K562 (cell line): ENCODE results near the gene GAB1. TPM values are rescaled to one million over a fixed set of nuclear protein-coding genes. Genes with fewer than 3 reads are reported as not detected.

Experiments
- CBFA2T2 ChIP-seq: fragments of 450-650 bp; conservative IDR thresholded peaks from 2 replicates; pipeline ENCODE4 v1.6.1; 2017; ENCODE audit warnings: mild to moderate bottlenecking
- CBFA2T3 ChIP-seq: fragments of 450-650 bp; IDR thresholded peaks from 2 replicates; pipeline ENCODE4 v1.6.1; 2017
- CREB1 ChIP-seq, 2 experiments: sonication (generic) in 1 of 2; formaldehyde crosslinking in 1 of 2; IDR thresholded peaks; 2 replicates each; pipeline versions ENCODE4 v1.6.1 to v1.8.0; 2012 to 2022; ENCODE audit warnings: inconsistent platforms in 1 of 2, mild to moderate bottlenecking in 1 of 2, missing genetic modification reagents in 1 of 2, moderate library complexity in 1 of 2
- GATA2 ChIP-seq: sonication (generic); formaldehyde crosslinking; IDR thresholded peaks from 2 replicates; pipeline ENCODE4 v1.4.0; 2020; ENCODE audit warnings: mild to moderate bottlenecking, missing genetic modification reagents
- MTA2 ChIP-seq: fragments of 450-650 bp; IDR thresholded peaks from 2 replicates; pipeline ENCODE4 v1.6.1; 2016; ENCODE audit warnings: low read depth
- NCOR1 ChIP-seq: fragments of 450-650 bp; IDR thresholded peaks from 2 replicates; pipeline ENCODE4 v1.6.1; 2016; ENCODE audit warnings: mild to moderate bottlenecking, moderate library complexity
- SAP30 ChIP-seq: fragments of 200-600 bp; sonication (generic); IDR thresholded peaks from 2 replicates; pipeline ENCODE4 v1.6.1; 2012; ENCODE audit warnings: borderline replicate concordance, low read depth, mild to moderate bottlenecking, moderate library complexity, low read length, control low read depth, inconsistent platforms; ENCODE audit not compliant: insufficient read depth, poor library complexity, severe bottlenecking
- SP1 ChIP-seq: sonication (generic); formaldehyde crosslinking; IDR thresholded peaks from 2 replicates; pipeline ENCODE4 v1.8.1; 2022; ENCODE audit warnings: mild to moderate bottlenecking, missing genetic modification reagents
- TAL1 ChIP-seq: fragments of 450-650 bp; IDR thresholded peaks from 2 replicates; pipeline ENCODE4 v1.6.1; 2016; ENCODE audit warnings: mild to moderate bottlenecking
- TEAD4 ChIP-seq, 2 experiments: sonication (generic) in 1 of 2; formaldehyde crosslinking in 1 of 2; IDR thresholded peaks; 2 replicates each; pipeline versions ENCODE4 v1.6.1 to v1.8.0; 2012 to 2022; ENCODE audit warnings: borderline replicate concordance in 1 of 2, inconsistent platforms in 1 of 2, low read length in 1 of 2, mild to moderate bottlenecking in 1 of 2, missing genetic modification reagents in 1 of 2
- YY1 ChIP-seq, 3 experiments: IDR thresholded peaks; 2 replicates each; pipeline ENCODE4 v1.6.1; 2011; ENCODE audit warnings: low read length in 2 of 3, mild to moderate bottlenecking in 2 of 3, moderate library complexity in 2 of 3, borderline replicate concordance in 1 of 3, control low read depth in 1 of 3, low read depth in 1 of 3; ENCODE audit not compliant: insufficient read depth in 3 of 3, insufficient replicate concordance in 2 of 3, control insufficient read depth in 1 of 3, insufficient read length in 1 of 3; ENCODE audit errors: extremely low read depth in 1 of 3
- polyA plus RNA-seq, 8 experiments: library from polyadenylated mRNA; depleted of rRNA in 4 of 8; stranded (reverse) in 5 of 8; unstranded in 3 of 8; fragments of >200 nt; fragmentation: Nextera tagmentation in 2 of 8; fragmentation: Illumina TruSeq in 1 of 8; extraction: Ambion mirVana in 2 of 8; extraction: Trizol in 1 of 8; gene quantifications; 2 replicates each; pipeline versions ENCODE4 v1.2.1 to v1.2.3, GENCODE V29; 2011 to 2014; ENCODE audit warnings: inconsistent platforms in 1 of 8, missing spikeins in 1 of 8
- total RNA-seq, 7 experiments: library from RNA; depleted of rRNA in 6 of 7; stranded (reverse); fragments of >200 nt in 6 of 7; fragmentation: Illumina TruSeq in 2 of 7; extraction: Trizol in 2 of 7; gene quantifications; 2 replicates each; pipeline versions ENCODE4 v1.2.1 to v1.2.3, GENCODE V29; 2011 to 2021; ENCODE audit warnings: low replicate concordance in 1 of 7
- TF ChIP-seq, protein P1 (sequence below), 2 experiments: IDR thresholded peaks; 2 replicates each; pipeline ENCODE4 v1.6.1; 2012; ENCODE audit warnings: improper control_type of control experiment in 2 of 2, low read depth in 2 of 2, low read length in 2 of 2, borderline replicate concordance in 1 of 2

Gene GAB1
- total and polyA plus RNA-seq, 9 of the 15 experiments (the other 6 are each of a cell fraction or from before 2014, with no cell fraction given) = 1.3 to 14.6 (median 7.5) TPM

GRCh38 chr4:143514497-143514896, 177.8 kb downstream of the GAB1 start (continued):
- TF ChIP-seq YY1 (IDR thresholded peaks at IDR 0.05; ENCODE audit: borderline replicate concordance in 1 of 3, control insufficient read depth in 1 of 3, extremely low read depth in 1 of 3, insufficient read depth in 3 of 3, insufficient read length in 1 of 3, insufficient replicate concordance in 2 of 3, low read depth in 1 of 3, low read length in 2 of 3) (peak in 1 of 3 experiments; percentile 81), MTA2 (peak; percentile 30; the same call in 1 of the 2 replicates), TAL1 (peak; percentile 66), SAP30 (peak; percentile 3), SP1 (CRISPR knock-in tag) (no peak), CREB1 (IDR thresholded peaks at IDR 0.05) (peak; percentile 7; the same call in 1 of the 2 replicates), CREB1 (CRISPR knock-in tag; IDR thresholded peaks at IDR 0.05) (no peak), CBFA2T3 (peak; percentile 77), TEAD4 (IDR thresholded peaks at IDR 0.05; ENCODE audit: low read length) (peak; percentile 45; the same call in 1 of the 2 replicates), TEAD4 (CRISPR knock-in tag; IDR thresholded peaks at IDR 0.05; ENCODE audit: borderline replicate concordance) (no peak), NCOR1 (peak; percentile 45; the same call in 1 of the 2 replicates), GATA2 (CRISPR knock-in tag) (0 out of 2 replicates have a peak, but pooled peaks have one; percentile 13), CBFA2T2 (peak; percentile 60)
- TF ChIP-seq, protein P1, sequence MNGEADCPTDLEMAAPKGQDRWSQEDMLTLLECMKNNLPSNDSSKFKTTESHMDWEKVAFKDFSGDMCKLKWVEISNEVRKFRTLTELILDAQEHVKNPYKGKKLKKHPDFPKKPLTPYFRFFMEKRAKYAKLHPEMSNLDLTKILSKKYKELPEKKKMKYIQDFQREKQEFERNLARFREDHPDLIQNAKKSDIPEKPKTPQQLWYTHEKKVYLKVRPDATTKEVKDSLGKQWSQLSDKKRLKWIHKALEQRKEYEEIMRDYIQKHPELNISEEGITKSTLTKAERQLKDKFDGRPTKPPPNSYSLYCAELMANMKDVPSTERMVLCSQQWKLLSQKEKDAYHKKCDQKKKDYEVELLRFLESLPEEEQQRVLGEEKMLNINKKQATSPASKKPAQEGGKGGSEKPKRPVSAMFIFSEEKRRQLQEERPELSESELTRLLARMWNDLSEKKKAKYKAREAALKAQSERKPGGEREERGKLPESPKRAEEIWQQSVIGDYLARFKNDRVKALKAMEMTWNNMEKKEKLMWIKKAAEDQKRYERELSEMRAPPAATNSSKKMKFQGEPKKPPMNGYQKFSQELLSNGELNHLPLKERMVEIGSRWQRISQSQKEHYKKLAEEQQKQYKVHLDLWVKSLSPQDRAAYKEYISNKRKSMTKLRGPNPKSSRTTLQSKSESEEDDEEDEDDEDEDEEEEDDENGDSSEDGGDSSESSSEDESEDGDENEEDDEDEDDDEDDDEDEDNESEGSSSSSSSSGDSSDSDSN (IDR thresholded peaks at IDR 0.05; ENCODE audit: borderline replicate concordance in 1 of 2, low read depth in 2 of 2, low read length in 2 of 2) = peak in 1 of 2 experiments; percentile 87; a peak in 2 of 4 replicates
